Muscle layer of colon (tissue), 2 donors: ENCODE measurements around the gene C10orf71.

Experiments
- H3K27ac ChIP-seq: one replicate; pipeline ENCODE4 v1.7.0; 2013; ENCODE audit warnings: low read depth, mild to moderate bottlenecking, low read length, moderate library complexity
- H3K27me3 ChIP-seq, 2 donors: one replicate each; pipeline ENCODE4 v1.7.0; 2013; ENCODE audit warnings: low read length in 2 of 2, mild to moderate bottlenecking in 2 of 2; ENCODE audit not compliant: insufficient read depth in 2 of 2, control insufficient read depth in 1 of 2
- H3K36me3 ChIP-seq: one replicate; pipeline ENCODE4 v1.7.0; 2013; ENCODE audit warnings: mild to moderate bottlenecking, low read length; ENCODE audit not compliant: insufficient read depth
- H3K4me1 ChIP-seq: one replicate; pipeline ENCODE4 v1.7.0; 2013; ENCODE audit warnings: mild to moderate bottlenecking, low read length; ENCODE audit not compliant: insufficient read depth
- H3K4me3 ChIP-seq, 2 donors: one replicate each; pipeline ENCODE4 v1.7.0; 2013; ENCODE audit warnings: low read length in 2 of 2, low read depth in 1 of 2, mild to moderate bottlenecking in 1 of 2, moderate library complexity in 1 of 2
- H3K9ac ChIP-seq: one replicate; pipeline ENCODE4 v1.7.0; 2013; ENCODE audit warnings: low read length
- H3K9me3 ChIP-seq: one replicate; pipeline ENCODE4 v1.7.0; 2013; ENCODE audit warnings: mild to moderate bottlenecking, low read length
- donor health status: abdominal sarcoma.
- donor health status: Adenocarcinoma of cecum.

Gene C10orf71

DNA sequence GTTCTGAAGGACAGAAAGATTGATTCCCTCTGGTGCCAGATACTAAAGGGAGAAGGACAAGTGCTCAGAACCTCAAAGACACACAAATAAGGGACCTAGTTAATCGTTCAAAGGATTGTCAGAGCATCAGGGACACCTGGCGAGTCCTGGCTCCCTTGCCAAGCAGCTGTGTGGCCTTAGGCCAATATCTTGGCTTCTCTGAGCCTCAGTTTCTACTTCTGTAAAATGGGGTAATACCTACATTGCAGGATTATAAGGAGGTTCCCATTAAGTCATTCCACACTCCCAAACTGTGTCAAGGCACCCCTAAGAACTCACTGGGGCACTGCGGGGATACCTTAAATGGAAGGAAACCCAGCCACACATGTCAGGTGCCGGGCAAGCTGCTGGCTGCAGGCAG lies 67.5 kb downstream of the C10orf71 start:
- Histone ChIP-seq H3K36me3 (no peaks in the 10 kb centered on the region), H3K27me3 (no peaks in the 10 kb centered on the region), H3K27ac (no peak overlapping the region), H3K9ac (no peak overlapping the region), H3K4me3 (no peak overlapping the region), H3K9me3 (no peaks in the 10 kb centered on the region), H3K4me1 (no peaks in the 10 kb centered on the region)

DNA sequence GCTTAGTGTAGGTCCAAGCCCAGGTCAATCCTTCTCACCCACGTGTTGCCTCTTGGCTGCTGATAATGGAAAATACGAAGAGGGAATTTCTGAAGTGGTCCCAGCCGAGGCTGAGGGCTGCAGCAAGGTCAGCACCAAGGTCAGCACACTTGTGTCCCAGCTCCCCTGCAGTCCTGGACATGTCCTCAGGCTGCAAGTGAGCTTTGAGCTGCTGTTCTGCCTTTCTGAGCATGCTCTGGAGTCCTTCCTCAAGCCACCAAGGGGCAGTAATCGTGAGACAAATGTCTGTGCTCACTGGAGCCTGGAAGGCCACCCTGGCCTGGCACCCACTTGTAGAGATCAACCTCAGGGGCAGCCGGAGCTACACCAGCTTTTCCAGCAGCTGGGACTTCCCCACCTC lies 68.6 kb downstream of the C10orf71 start:
- no peaks in the 10 kb centered on the region for H3K27me3 ChIP-seq
- H3K4me3 ChIP-seq, result no peak overlapping the region
- H3K27ac ChIP-seq, result no peak overlapping the region
- H3K9ac ChIP-seq, result no peak overlapping the region
- H3K36me3 ChIP-seq, result no peaks in the 10 kb centered on the region
- no peaks in the 10 kb centered on the region for H3K4me1 ChIP-seq
- no peaks in the 10 kb centered on the region for H3K9me3 ChIP-seq

DNA sequence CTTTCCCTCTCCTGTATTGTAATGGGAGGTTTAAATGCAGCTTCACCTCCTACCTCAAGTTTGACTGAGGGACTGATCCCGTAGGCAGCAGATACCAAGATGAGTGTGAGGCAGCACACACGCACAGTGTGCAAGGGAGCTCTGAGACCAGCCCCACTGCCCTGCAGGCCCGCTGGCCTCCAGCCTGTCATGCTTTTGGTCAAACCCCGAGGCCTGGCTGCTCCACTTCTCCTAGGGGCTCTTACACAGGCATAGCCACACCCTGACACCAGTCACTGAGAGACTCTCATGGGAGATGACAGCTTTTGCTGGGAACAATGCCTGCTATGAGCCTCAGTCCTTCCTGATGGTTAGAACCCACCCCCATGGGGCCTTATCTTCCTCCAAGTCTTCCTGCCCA lies 69.3 kb downstream of the C10orf71 start:
- Histone ChIP-seq H3K9ac (no peak overlapping the region), H3K36me3 (no peaks in the 10 kb centered on the region), H3K4me1 (no peaks in the 10 kb centered on the region), H3K9me3 (no peaks in the 10 kb centered on the region), H3K27me3 (no peaks in the 10 kb centered on the region), H3K4me3 (no peak overlapping the region), H3K27ac (no peak overlapping the region)

DNA sequence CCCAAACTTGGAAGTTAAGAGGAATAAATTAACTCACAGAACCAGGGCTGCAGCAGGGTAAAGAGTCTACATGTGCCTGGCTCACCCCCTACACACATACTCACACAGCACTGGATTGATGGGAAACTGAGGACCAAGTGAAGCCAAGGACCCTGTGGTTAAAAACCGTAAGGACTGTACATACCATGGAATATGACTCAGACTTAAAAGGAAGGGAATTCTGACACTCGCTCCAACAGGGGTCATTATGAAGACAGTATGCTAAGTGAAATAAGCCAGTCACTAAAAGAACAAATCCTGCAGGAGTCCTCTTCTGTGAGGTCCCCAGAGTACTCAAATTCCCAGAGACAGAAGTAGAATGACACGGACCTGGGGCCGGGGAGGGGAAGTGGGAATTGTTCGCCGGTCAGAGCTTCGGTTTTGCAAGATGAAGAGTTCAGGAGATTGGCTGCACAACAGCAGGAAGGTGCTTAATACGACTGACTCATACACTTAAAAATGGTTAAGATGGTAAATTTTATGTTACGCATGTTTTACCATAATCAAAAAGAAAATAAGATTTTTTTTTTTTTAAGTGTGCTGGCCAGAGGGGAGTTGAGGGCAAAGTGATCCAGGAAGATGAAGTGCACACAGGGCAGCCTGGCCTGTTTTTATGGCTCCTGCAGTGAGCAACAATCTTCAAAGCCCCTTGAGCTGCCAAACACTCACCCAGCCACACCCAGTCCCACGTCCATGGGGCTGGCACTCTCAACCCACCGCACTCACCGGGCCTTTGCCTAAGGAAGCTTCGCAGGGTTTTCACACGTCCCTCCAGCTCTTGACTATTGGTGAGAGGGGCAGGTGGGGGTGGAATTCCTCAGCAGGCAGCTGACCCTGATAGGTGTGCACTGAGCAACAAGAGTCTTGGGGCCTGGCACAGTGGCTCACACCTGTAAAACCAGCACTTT lies 70.5 kb downstream of the C10orf71 start:
- no peaks in the 10 kb centered on the region for H3K9me3 ChIP-seq
- no peak overlapping the region for H3K27ac ChIP-seq
- H3K36me3 ChIP-seq, result no peaks in the 10 kb centered on the region
- H3K27me3 ChIP-seq, result no peaks in the 10 kb centered on the region
- no peak overlapping the region for H3K9ac ChIP-seq
- H3K4me1 ChIP-seq, result no peaks in the 10 kb centered on the region
- no peak overlapping the region for H3K4me3 ChIP-seq

DNA sequence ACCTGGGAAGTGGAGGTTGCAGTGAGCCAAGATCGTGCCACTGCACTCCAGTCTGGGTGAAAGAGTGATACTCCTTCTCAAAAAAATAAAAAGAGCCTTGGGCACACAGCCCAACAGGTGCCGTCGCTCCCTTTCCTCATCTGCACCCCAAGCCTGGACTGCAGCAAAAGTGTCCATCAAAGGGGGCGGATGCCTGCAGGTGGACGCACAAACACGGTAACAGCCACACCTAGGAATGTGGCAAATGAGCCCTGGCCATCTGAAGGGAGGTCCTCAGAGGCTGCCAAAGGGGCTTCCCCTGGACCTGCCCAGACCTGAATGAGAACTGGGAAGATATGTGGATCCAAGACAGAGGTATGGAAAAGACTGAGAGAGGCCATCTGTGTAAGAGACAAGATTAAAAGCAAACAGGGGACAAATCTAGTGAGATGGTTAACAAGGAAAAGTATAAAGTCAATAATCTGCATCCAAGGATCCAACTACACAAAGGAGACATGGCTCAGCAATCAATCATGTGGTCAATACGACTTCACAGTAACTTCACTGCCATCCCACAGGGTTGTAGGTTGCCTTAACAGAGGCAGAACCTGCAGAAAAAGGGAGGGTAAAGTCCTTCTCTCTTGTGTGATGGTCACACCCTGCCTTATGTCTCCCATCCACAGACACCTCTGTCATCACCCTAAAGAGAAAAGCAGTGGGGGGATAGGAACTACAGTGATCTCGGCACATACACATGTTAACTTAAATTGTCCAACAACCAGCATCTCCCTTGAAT lies 71.5 kb downstream of the C10orf71 start:
- Histone ChIP-seq H3K36me3 (no peaks in the 10 kb centered on the region), H3K9me3 (no peaks in the 10 kb centered on the region), H3K4me3 (no peak overlapping the region), H3K4me1 (no peaks in the 10 kb centered on the region), H3K9ac (no peak overlapping the region), H3K27me3 (no peaks in the 10 kb centered on the region), H3K27ac (no peak overlapping the region)

DNA sequence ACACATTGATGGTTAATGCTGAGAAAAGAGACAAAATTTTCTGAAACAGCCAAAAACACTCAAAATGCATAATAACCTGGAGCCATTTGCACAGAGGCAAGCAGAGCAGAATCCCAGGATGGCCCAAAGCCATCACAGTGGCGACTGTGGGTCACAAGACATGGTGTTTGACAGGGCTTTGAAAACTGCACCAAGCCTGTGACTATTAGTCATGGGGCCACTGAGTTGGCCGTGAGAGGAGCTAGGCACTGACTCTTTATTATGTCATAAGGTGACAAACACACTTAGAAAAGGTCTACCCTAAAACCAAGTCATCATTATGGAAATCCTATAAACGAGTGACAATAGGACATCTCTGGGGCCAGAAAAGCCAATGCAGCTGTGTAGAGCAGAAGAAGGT lies 73.0 kb downstream of the C10orf71 start:
- no peak overlapping the region for H3K4me3 ChIP-seq
- no peaks in the 10 kb centered on the region for H3K9me3 ChIP-seq
- H3K27ac ChIP-seq, result no peak overlapping the region
- H3K9ac ChIP-seq, result no peak overlapping the region
- no peaks in the 10 kb centered on the region for H3K4me1 ChIP-seq
- no peaks in the 10 kb centered on the region for H3K36me3 ChIP-seq
- no peaks in the 10 kb centered on the region for H3K27me3 ChIP-seq

DNA sequence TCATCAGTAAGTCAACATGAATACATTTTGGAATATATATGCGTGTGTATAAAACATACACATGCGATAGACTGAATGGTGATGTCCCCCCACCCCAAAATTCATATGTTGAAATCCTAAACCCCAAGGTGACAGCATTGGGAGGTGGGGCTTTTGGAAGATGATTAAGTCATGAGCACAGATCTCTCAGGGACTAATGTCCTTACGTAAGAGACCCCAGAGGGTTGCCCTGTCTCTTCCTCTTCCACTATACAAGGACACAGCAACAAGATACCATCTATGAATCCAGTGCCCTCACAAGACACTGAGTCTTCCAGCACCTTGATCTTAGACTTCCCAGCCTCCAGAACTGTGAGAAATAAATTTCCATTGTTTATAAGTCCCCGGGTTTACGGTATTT lies 74.4 kb downstream of the C10orf71 start:
- Histone ChIP-seq H3K9me3 (no peaks in the 10 kb centered on the region), H3K27ac (no peak overlapping the region), H3K9ac (no peak overlapping the region), H3K27me3 (no peaks in the 10 kb centered on the region), H3K36me3 (no peaks in the 10 kb centered on the region), H3K4me1 (no peaks in the 10 kb centered on the region), H3K4me3 (no peak overlapping the region)

DNA sequence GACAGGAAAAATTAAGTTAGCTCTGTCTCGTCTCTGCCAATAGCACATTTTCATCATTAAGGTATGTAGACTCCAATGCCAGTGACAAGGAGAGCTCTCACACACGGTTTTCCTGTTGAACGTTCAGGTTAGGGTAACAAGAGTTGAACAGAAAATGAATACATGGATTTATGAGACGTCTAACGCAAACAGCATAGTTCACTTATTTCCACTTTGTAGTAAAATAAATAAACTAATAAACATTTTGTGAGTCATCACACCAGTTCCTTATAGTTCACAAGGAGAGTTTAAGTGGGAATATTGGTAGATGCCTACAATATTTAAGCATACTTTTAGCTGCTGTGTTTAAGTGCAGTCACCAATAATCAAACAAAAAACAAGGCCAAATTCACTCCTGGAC lies 75.8 kb downstream of the C10orf71 start:
- no peaks in the 10 kb centered on the region for H3K9me3 ChIP-seq
- no peak overlapping the region for H3K4me3 ChIP-seq
- no peaks in the 10 kb centered on the region for H3K27me3 ChIP-seq
- no peak overlapping the region for H3K9ac ChIP-seq
- H3K4me1 ChIP-seq, result no peaks in the 10 kb centered on the region
- H3K36me3 ChIP-seq, result no peaks in the 10 kb centered on the region
- no peak overlapping the region for H3K27ac ChIP-seq

DNA sequence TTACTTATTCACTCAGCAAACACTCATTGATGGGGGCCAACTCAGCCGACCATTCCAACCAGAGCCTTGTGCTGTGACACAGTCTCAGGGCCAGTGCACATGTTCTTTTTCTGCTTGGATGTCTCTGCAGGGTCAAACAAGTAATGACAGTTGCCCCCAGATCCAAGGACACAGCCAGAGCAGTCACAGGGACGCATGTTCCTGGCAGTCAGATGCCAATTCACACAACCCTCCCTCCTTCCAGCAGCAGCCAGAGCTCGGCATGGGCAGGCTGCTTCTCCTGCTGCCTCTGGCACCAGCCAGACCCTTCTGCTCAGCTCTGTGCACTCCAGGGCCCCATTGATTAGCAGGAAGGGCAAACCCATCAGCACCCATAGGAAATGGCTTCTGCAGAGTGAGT lies 76.6 kb downstream of the C10orf71 start:
- Histone ChIP-seq H3K4me1 (no peaks in the 10 kb centered on the region), H3K36me3 (no peaks in the 10 kb centered on the region), H3K27me3 (no peaks in the 10 kb centered on the region), H3K9me3 (no peaks in the 10 kb centered on the region), H3K27ac (no peak overlapping the region), H3K9ac (no peak overlapping the region), H3K4me3 (no peak overlapping the region)
